B cell (primary cell): ENCODE measurements around the gene MEGF11. TPM values are rescaled to one million over a fixed set of nuclear protein-coding genes. Genes with fewer than 3 reads are reported as not detected.

Source experiments
- ATAC-seq: fragments of 200-7000 bp; cut with Tn5 transposase; one replicate; pipeline ENCODE4 v1.10.0; 2021; ENCODE audit warnings: low read depth, mild to moderate bottlenecking, moderate number of reproducible peaks, moderate library complexity
- CTCF ChIA-PET: fragments of 350-600 bp; sonication (Branson Sonifier 250); formaldehyde crosslinking; loops from one replicate; lab custom pipeline; 2021; ENCODE audit warnings: antibody characterized with exemption, inconsistent platforms; lab: Charles Lee
- POLR2A ChIA-PET: fragments of 350-600 bp; sonication (Branson Sonifier 250); formaldehyde crosslinking; loops from one replicate; lab custom pipeline; 2021; ENCODE audit warnings: antibody characterized with exemption; lab: Charles Lee
- DNase-seq: peaks from one replicate; pipeline ENCODE4 v3.0.0; 2013
- H2AFZ ChIP-seq: 2 replicates; pipeline ENCODE4 v1.6.1; 2012; ENCODE audit warnings: mild to moderate bottlenecking, low read depth, low read length; ENCODE audit not compliant: insufficient read depth, poor library complexity, severe bottlenecking
- H3K27ac ChIP-seq, 2 donors: 1 replicate in 1 of 2; 2 replicates in 1 of 2; pipeline ENCODE4 v1.5.1; 2012 to 2013; ENCODE audit warnings: low read length in 2 of 2, mild to moderate bottlenecking in 2 of 2, moderate library complexity in 1 of 2
- H3K27me3 ChIP-seq, 4 experiments: fragments of 200-600 bp in 1 of 4; sonication (generic) in 1 of 4; replicated peaks in 1 of 4; 1 replicate in 2 of 4; 2 replicates in 2 of 4; pipeline versions ENCODE4 v1.6.1 to v1.7.0; 2013 to 2016; ENCODE audit warnings: low read length in 3 of 4, mild to moderate bottlenecking in 2 of 4, mixed read lengths in 1 of 4, moderate library complexity in 1 of 4; ENCODE audit not compliant: insufficient read depth in 4 of 4, control insufficient read depth in 3 of 4; ENCODE audit errors: control extremely low read depth in 1 of 4
- H3K36me3 ChIP-seq, 2 experiments: replicated peaks in 1 of 2; 1 replicate in 1 of 2; 2 replicates in 1 of 2; pipeline versions ENCODE4 v1.6.1 to v1.7.1; 2013; ENCODE audit warnings: low read length in 1 of 2; ENCODE audit not compliant: insufficient read depth in 2 of 2, control insufficient read depth in 1 of 2; ENCODE audit errors: control extremely low read depth in 1 of 2, extremely low read depth in 1 of 2
- H3K4me1 ChIP-seq, 2 donors: fragments of 200-600 bp in 1 of 2; sonication (generic) in 1 of 2; 1 replicate in 1 of 2; 2 replicates in 1 of 2; pipeline versions ENCODE4 v1.5.1 to v1.6.1; 2013 to 2017; ENCODE audit warnings: low read length in 2 of 2; ENCODE audit not compliant: control insufficient read depth in 2 of 2, insufficient read depth in 2 of 2
- H3K4me2 ChIP-seq: replicated peaks from 2 replicates; pipeline ENCODE3; 2012; ENCODE audit warnings: mild to moderate bottlenecking, low read depth, low read length; ENCODE audit not compliant: poor library complexity, severe bottlenecking
- H3K4me3 ChIP-seq, 5 experiments: fragments of 200-600 bp in 1 of 5; sonication (generic) in 1 of 5; 1 replicate in 3 of 5; 2 replicates in 2 of 5; pipeline versions ENCODE4 v1.5.1 to v1.7.0; 2011 to 2016; ENCODE audit warnings: low read length in 4 of 5, mild to moderate bottlenecking in 4 of 5, low read depth in 2 of 5, control low read depth in 1 of 5, moderate library complexity in 1 of 5; ENCODE audit not compliant: insufficient read depth in 1 of 5; ENCODE audit errors: control extremely low read depth in 1 of 5, extremely low read depth in 1 of 5
- H3K79me2 ChIP-seq: fragments of 200-600 bp; sonication (generic); one replicate; pipeline ENCODE4 v1.6.0; 2016; ENCODE audit warnings: low read length; ENCODE audit not compliant: control insufficient read depth, insufficient read depth
- H3K9ac ChIP-seq: fragments of 200-600 bp; sonication (generic); 2 replicates; pipeline ENCODE4 v1.6.1; 2017; ENCODE audit warnings: mild to moderate bottlenecking, low read length, moderate library complexity
- H3K9me3 ChIP-seq, 3 donors: one replicate each; pipeline versions ENCODE4 v1.6.1 to v1.7.1; 2013; ENCODE audit warnings: low read length in 2 of 3; ENCODE audit not compliant: control insufficient read depth in 2 of 3, insufficient read depth in 1 of 3; ENCODE audit errors: control extremely low read depth in 1 of 3
- H4K20me1 ChIP-seq: 2 replicates; pipeline ENCODE4 v1.6.0; 2012; ENCODE audit warnings: mild to moderate bottlenecking, low read length; ENCODE audit not compliant: insufficient read depth, control insufficient read depth, poor library complexity, severe bottlenecking
- H3K27ac Mint-ChIP-seq: one replicate; pipeline ENCODE4 v1.8.0; 2021; ENCODE audit warnings: mixed read lengths
- H3K27me3 Mint-ChIP-seq: one replicate; pipeline ENCODE4 v1.8.0; 2021; ENCODE audit warnings: mixed read lengths
- H3K4me1 Mint-ChIP-seq: one replicate; pipeline ENCODE4 v1.8.0; 2021; ENCODE audit warnings: mixed read lengths
- H3K4me3 Mint-ChIP-seq: one replicate; pipeline ENCODE4 v1.8.0; 2021; ENCODE audit warnings: mixed read lengths
- H3K9me3 Mint-ChIP-seq: one replicate; pipeline ENCODE4 v1.8.0; 2022; ENCODE audit warnings: mixed read lengths; ENCODE audit not compliant: insufficient read depth
- EZH2 ChIP-seq: IDR thresholded peaks from 2 replicates; pipeline ENCODE4 v1.6.1; 2012; ENCODE audit warnings: borderline replicate concordance, low read depth, mild to moderate bottlenecking, moderate library complexity, low read length; ENCODE audit not compliant: insufficient read depth, poor library complexity, severe bottlenecking
- WGBS: methylation state at CpG from one replicate; pipeline ENCODE4 v1.1.5; 2013; ENCODE audit warnings: missing lambda C conversion rate; ENCODE audit not compliant: insufficient coverage; 5-methylcytosine and 5-hydroxymethylcytosine counted together
- intact Hi-C: fragments of 100-400 bp; cut with micrococcal nuclease; formaldehyde crosslinking; loops from one replicate; pipeline ENCODE4 v1.10.0; 2022
- polyA plus RNA-seq: library from polyadenylated mRNA; depleted of rRNA; stranded (reverse); fragments of >200 nt; gene quantifications from 2 replicates; pipeline ENCODE4 v1.2.3, GENCODE V29; 2012
- total RNA-seq, 2 donors: library from RNA; stranded (reverse); fragments of 120-200 nt in 1 of 2; gene quantifications; 1 replicate in 1 of 2; 2 replicates in 1 of 2; pipeline versions ENCODE4 v1.2.3 to v1.2.4, GENCODE V29; 2013 to 2022
- TF ChIP-seq, protein P1 (sequence below): fragments of 200-600 bp; IDR thresholded peaks from one replicate; pipeline ENCODE4 v1.8.0; 2022; ENCODE audit warnings: antibody characterized with exemption, mild to moderate bottlenecking

The MEGF11 gene
- total and polyA plus RNA-seq, 2 donors (not counting 1 experiment from before 2014, with no cell fraction given): 0.04 to 0.34 TPM

DNA sequence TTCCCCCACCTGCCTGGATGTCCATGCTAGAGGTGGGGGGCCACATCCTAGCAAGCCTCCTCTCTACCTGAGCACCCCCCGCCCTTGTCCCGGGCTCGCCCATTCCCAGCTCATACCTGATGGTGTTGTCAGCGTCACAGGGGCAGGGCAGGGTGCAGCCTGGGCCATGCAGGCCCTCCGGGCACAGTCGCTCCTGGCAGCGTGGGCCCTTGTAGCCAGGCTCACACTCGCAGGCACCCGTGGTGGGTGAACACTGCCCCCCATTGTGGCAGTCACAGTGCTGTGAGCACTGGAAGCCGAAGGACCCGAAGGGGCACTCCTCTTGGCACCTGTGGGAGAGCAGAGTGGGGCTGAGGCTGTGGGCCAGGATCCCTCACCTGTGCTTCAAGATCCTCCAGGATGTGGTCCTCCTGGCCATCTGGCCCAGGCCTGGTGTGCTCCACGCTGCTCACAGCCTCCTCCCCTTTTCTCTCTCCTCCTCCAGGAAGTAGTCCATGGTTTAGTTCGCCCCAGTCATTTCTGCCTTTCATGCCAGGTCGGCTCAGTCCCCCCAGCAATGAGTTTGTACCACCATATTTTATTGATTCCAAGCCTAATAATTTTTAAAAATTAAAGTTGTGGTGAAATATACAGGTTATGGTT is 288.6 kb downstream of the MEGF11 start:
- Histone ChIP-seq H3K4me3 (no peak overlapping the region), H3K27me3 (peaks cover 0 to 16% (median 3%) of the 10 kb centered on the region in 4 experiments), H4K20me1 (no peaks in the 10 kb centered on the region), H3K79me2 (no peaks in the 10 kb centered on the region), H3K4me1 (no peaks in the 10 kb centered on the region), H3K9ac (no peak overlapping the region), H2AFZ (no peak overlapping the region), H3K4me2 (no peak overlapping the region), H3K36me3 (no peaks in the 10 kb centered on the region), H3K9me3 (no peaks in the 10 kb centered on the region), H3K27ac (no peak overlapping the region)
- Mint-ChIP-seq H3K4me1 (no peaks in the 10 kb centered on the region), H3K9me3 (no peaks in the 10 kb centered on the region), H3K4me3 (no peak overlapping the region), H3K27me3 (peaks cover 24% of the 10 kb centered on the region), H3K27ac (no peak overlapping the region)
- intact Hi-C loops: no loop called here
- no peak for ATAC-seq
- ChIA-PET CTCF (no interaction called here), POLR2A (no interaction called here)
- TF ChIP-seq, protein P1, sequence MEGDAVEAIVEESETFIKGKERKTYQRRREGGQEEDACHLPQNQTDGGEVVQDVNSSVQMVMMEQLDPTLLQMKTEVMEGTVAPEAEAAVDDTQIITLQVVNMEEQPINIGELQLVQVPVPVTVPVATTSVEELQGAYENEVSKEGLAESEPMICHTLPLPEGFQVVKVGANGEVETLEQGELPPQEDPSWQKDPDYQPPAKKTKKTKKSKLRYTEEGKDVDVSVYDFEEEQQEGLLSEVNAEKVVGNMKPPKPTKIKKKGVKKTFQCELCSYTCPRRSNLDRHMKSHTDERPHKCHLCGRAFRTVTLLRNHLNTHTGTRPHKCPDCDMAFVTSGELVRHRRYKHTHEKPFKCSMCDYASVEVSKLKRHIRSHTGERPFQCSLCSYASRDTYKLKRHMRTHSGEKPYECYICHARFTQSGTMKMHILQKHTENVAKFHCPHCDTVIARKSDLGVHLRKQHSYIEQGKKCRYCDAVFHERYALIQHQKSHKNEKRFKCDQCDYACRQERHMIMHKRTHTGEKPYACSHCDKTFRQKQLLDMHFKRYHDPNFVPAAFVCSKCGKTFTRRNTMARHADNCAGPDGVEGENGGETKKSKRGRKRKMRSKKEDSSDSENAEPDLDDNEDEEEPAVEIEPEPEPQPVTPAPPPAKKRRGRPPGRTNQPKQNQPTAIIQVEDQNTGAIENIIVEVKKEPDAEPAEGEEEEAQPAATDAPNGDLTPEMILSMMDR: no peak
- TF ChIP-seq EZH2: no peak
- no peak for DNase-seq
- 92% methylated on average over 11 of the region's 14 CpGs for WGBS

DNA sequence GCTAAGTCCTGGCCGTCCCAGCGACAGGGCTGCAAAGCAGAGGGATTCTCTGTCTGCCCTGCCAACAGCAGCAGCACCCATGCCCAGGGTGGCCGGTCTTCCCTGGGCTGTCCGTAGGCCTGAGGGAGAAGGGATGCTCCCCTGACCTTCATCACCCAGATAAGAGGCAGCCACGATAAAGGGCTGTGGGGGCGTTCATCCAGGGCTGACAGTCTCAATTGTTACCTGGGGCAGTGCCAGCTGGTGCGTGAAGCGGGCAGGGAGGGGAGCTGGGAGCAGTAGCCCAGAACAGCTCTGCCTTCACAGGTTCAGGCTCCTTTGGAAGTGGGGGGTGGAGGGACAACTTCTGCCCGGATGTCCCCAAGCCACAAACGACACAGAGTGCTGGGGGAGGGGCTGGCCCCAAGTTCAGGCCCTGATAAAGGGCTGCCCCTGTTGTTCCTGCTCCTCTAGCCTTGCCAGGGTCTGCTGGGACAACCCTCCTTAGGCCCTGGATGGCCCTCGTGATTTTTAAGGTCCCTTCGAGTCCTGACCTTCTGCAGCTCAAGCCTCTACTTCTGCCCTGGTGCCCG is 289.6 kb downstream of the MEGF11 start:
- Histone ChIP-seq H3K9ac (no peak overlapping the region), H2AFZ (no peak overlapping the region), H3K27me3 (peaks cover 0 to 16% (median 1%) of the 10 kb centered on the region in 4 experiments), H3K4me1 (no peaks in the 10 kb centered on the region), H3K27ac (no peak overlapping the region), H3K36me3 (no peaks in the 10 kb centered on the region), H3K9me3 (no peaks in the 10 kb centered on the region), H3K79me2 (no peaks in the 10 kb centered on the region), H3K4me2 (no peak overlapping the region), H3K4me3 (no peak overlapping the region), H4K20me1 (no peaks in the 10 kb centered on the region)
- H3K4me3 Mint-ChIP-seq: no peak overlapping the region
- intact Hi-C loops: no loop called here
- ATAC-seq (no peak), DNase-seq (no peak)
- no peak for TF ChIP-seq EZH2
- TF ChIP-seq, protein P1: no peak
- no peaks in the 10 kb centered on the region for H3K9me3 Mint-ChIP-seq
- H3K4me1 Mint-ChIP-seq: no peaks in the 10 kb centered on the region
- ChIA-PET CTCF (interaction anchor here (0.6 kb wide), 1 partner anchor 1450 kb away, joined by 4 read pairs; no protein-coding TSS in a partner anchor), POLR2A (no interaction called here)
- no peak overlapping the region for H3K27ac Mint-ChIP-seq
- WGBS: 49% methylated on average over 13 of the region's 13 CpGs
- H3K27me3 Mint-ChIP-seq: peaks cover 20% of the 10 kb centered on the region
